ENCODE results near the gene BCL7A. TPM values are rescaled to one million over a fixed set of nuclear protein-coding genes. Genes with fewer than 3 reads are reported as not detected.

Gene BCL7A
- total RNA-seq, 4 donors from 2014 or later = 0.75 to 6.8 (median 6.3) TPM

GRCh38 chr12:122012184-122012583 lies 9.5 kb upstream of the BCL7A start:
- in situ Hi-C loops (cut with MboI; ENCODE audit: low pct_ligation_motif_present in 1 of 4, low pct_unique_long_range_greater_than_20kb in 1 of 4, low sequenced_read_pairs in 3 of 4) (no loop called here), intact Hi-C loops (cut with DNase I; ENCODE audit: low total_unique reads) (loop anchor here (5.0 kb wide), 1 partner anchor 835 kb away; no protein-coding TSS in a partner anchor)
- DNase-seq = no peak
- no peaks in the 10 kb centered on the region for H3K36me3 ChIP-seq
- 93 to 100% methylated on average over 1 to 6 of the region's 6 CpGs for WGBS, 2 donors (ENCODE audit: low coverage in 1 of 2)
- H3K27me3 ChIP-seq = no peaks in the 10 kb centered on the region
- H3K4me1 ChIP-seq = no peaks in the 10 kb centered on the region
- TF ChIP-seq POLR2AphosphoS5 (IDR thresholded peaks at IDR 0.05) (no peak), POLR2A (IDR thresholded peaks at IDR 0.05) (no peak), CTCF (IDR thresholded peaks at IDR 0.05) (no peak), EP300 (IDR thresholded peaks at IDR 0.05; ENCODE audit: low read depth) (no peak)
- H3K4me3 ChIP-seq = no peak overlapping the region
- no peak overlapping the region for H3K27ac ChIP-seq
- H3K9me3 ChIP-seq = no peaks in the 10 kb centered on the region

- no peak for DNase-seq
- no peak for TF ChIP-seq CTCF (IDR thresholded peaks at IDR 0.05)
- no peak for TF ChIP-seq POLR2AphosphoS5 (IDR thresholded peaks at IDR 0.05)
- TF ChIP-seq EP300 (IDR thresholded peaks at IDR 0.05; ENCODE audit: low read depth) = no peak
- TF ChIP-seq POLR2A (IDR thresholded peaks at IDR 0.05) = no peak
- WGBS, 2 donors (ENCODE audit: low coverage in 1 of 2) = 78% methylated on average over 4 of the region's 4 CpGs
- no peak overlapping the region for H3K27ac ChIP-seq
- H3K36me3 ChIP-seq = no peaks in the 10 kb centered on the region
- H3K4me3 ChIP-seq = no peak overlapping the region
- H3K27me3 ChIP-seq = no peaks in the 10 kb centered on the region
- H3K4me1 ChIP-seq = no peaks in the 10 kb centered on the region
- intact Hi-C loops (cut with DNase I; ENCODE audit: low total_unique reads) = loop anchor here (5.0 kb wide), 1 partner anchor 836 kb away; no protein-coding TSS in a partner anchor
- no peaks in the 10 kb centered on the region for H3K9me3 ChIP-seq
- in situ Hi-C loops (cut with MboI; ENCODE audit: low pct_ligation_motif_present in 1 of 4, low pct_unique_long_range_greater_than_20kb in 1 of 4, low sequenced_read_pairs in 3 of 4) = no loop called here
Measured at GRCh38 chr12:122013136-122013535, 8.5 kb upstream of the BCL7A start.

- no peaks in the 10 kb centered on the region for H3K9me3 ChIP-seq
- intact Hi-C loops (cut with DNase I; ENCODE audit: low total_unique reads) = loop anchor here (5.0 kb wide), 1 partner anchor 837 kb away; no protein-coding TSS in a partner anchor
- H3K36me3 ChIP-seq = no peaks in the 10 kb centered on the region
- 80 to 100% methylated on average over 1 to 18 of the region's 19 CpGs for WGBS, 2 donors (ENCODE audit: low coverage in 1 of 2)
- in situ Hi-C loops (cut with MboI; ENCODE audit: low pct_ligation_motif_present in 1 of 4, low pct_unique_long_range_greater_than_20kb in 1 of 4, low sequenced_read_pairs in 3 of 4) = no loop called here
- H3K27ac ChIP-seq = no peak overlapping the region
- no peaks in the 10 kb centered on the region for H3K4me1 ChIP-seq
- TF ChIP-seq CTCF (IDR thresholded peaks at IDR 0.05) (no peak), EP300 (IDR thresholded peaks at IDR 0.05; ENCODE audit: low read depth) (no peak), POLR2AphosphoS5 (IDR thresholded peaks at IDR 0.05) (no peak)
- no peak overlapping the region for H3K4me3 ChIP-seq
- no peak for DNase-seq
- no peaks in the 10 kb centered on the region for H3K27me3 ChIP-seq
Measured at GRCh38 chr12:122013791-122014590, 7.7 kb upstream of the BCL7A start.

GRCh38 chr12:122014781-122015180 lies 6.9 kb upstream of the BCL7A start:
- in situ Hi-C loops (cut with MboI; ENCODE audit: low pct_ligation_motif_present in 1 of 4, low pct_unique_long_range_greater_than_20kb in 1 of 4, low sequenced_read_pairs in 3 of 4) = no loop called here
- Histone ChIP-seq H3K27ac (no peak overlapping the region), H3K4me3 (no peak overlapping the region), H3K36me3 (no peaks in the 10 kb centered on the region), H3K27me3 (peaks cover 5% of the 10 kb centered on the region), H3K9me3 (no peaks in the 10 kb centered on the region), H3K4me1 (no peaks in the 10 kb centered on the region)
- WGBS, 2 donors (ENCODE audit: low coverage in 1 of 2) = 82 to 100% methylated on average over 1 to 5 of the region's 5 CpGs
- no peak for TF ChIP-seq POLR2AphosphoS5 (IDR thresholded peaks at IDR 0.05)
- no peak for TF ChIP-seq EP300 (IDR thresholded peaks at IDR 0.05; ENCODE audit: low read depth)
- no peak for TF ChIP-seq CTCF (IDR thresholded peaks at IDR 0.05)
- TF ChIP-seq POLR2A (IDR thresholded peaks at IDR 0.05) = no peak
- no peak for DNase-seq
- intact Hi-C loops (cut with DNase I; ENCODE audit: low total_unique reads) = loop anchor here (5.0 kb wide), 1 partner anchor 837 kb away; no protein-coding TSS in a partner anchor

Data from transverse colon (tissue), 4 donors.